T-helper 1 cell (primary cell): ENCODE results near the gene SLC2A4RG.

Experiments used
- DNase-seq, 5 donors: peaks; one replicate each; pipeline ENCODE4 v3.0.0-alpha.2; 2012 to 2020
- total RNA-seq, 4 donors: gene quantifications; one replicate each; lab custom pipeline; 2026; lab: John Stamatoyannopoulos, UW

Gene SLC2A4RG
- total RNA-seq = 52.6 to 69.6 (median 61.3) reads per million in 4 donors

GRCh38 chr20:63739130-63740069 lies at the start of gene SLC2A4RG:
SLC2A4RG (plus strand) TSS chr20:63739776; CDS start chr20:63739913, 137 bp downstream.
- DNase-seq = peak; percentile 52 to 75 (median 62)

- DNase-seq = no peak
Observed at GRCh38 chr20:63690003-63690897, 49.3 kb upstream of the SLC2A4RG start.

GRCh38 chr20:63690898-63691710 lies 48.5 kb upstream of the SLC2A4RG start:
- DNase-seq = no peak

- no peak for DNase-seq
Observed at GRCh38 chr20:63691711-63692435, 47.7 kb upstream of the SLC2A4RG start.

GRCh38 chr20:63692436-63693082 lies 47.0 kb upstream of the SLC2A4RG start:
- DNase-seq = no peak

- peak in 1 of 5 donors; percentile 11 for DNase-seq
Observed at GRCh38 chr20:63693083-63693732, 46.4 kb upstream of the SLC2A4RG start.

GRCh38 chr20:63693733-63694583 lies 45.6 kb upstream of the SLC2A4RG start:
- DNase-seq = peak in 1 of 5 donors; percentile 8

GRCh38 chr20:63694584-63695423 lies 44.8 kb upstream of the SLC2A4RG start:
- DNase-seq = peak in 1 of 5 donors; percentile 11

GRCh38 chr20:63695424-63696305 lies 43.9 kb upstream of the SLC2A4RG start:
- DNase-seq = peak in 1 of 5 donors; percentile 12

GRCh38 chr20:63696306-63696627 lies 43.3 kb upstream of the SLC2A4RG start:
- no peak for DNase-seq

- DNase-seq = peak in 1 of 5 donors; percentile 13
Observed at GRCh38 chr20:63696628-63697356, 42.8 kb upstream of the SLC2A4RG start, which contains the start of gene TNFRSF6B. TNFRSF6B (plus strand) TSS chr20:63696652; CDS start chr20:63696768, 116 bp downstream.

- DNase-seq = no peak
Observed at GRCh38 chr20:63697357-63697867, 42.2 kb upstream of the SLC2A4RG start.

GRCh38 chr20:63697868-63698545 lies 41.6 kb upstream of the SLC2A4RG start:
- no peak for DNase-seq

GRCh38 chr20:63698739-63699465 lies 40.7 kb upstream of the SLC2A4RG start:
- peak in 2 of 5 donors; percentile 6 to 36 for DNase-seq
